ENCODE measurements around the gene TCF4.

The TCF4 gene

DNA sequence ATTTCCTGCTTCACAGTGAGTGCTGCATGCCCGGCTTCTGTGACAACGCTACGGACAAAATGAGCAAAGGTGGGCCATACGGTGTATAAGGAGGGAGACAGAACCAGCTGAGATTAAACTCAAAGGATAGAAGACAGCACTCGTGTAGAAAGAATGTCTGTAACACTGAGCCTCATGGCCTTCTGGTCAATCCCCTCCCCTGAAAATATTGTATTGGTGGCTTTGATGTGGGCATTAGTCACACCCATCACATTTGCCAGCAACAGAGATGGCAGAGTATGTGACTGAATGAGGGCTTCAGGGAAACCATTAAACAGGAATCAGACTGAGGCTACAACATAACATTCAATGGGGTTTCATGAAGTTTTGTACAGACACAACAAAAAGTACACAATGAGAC is 341.0 kb downstream of the TCF4 start:
- CTCF ChIA-PET = no interaction called here
- POLR2A ChIA-PET = no interaction called here
- H3K27ac ChIP-seq (ENCODE audit: extremely low read depth, low read depth, low read length) = no peak overlapping the region
- H3K4me3 ChIP-seq (ENCODE audit: low read depth, low read length) = no peak overlapping the region
- H3K4me1 ChIP-seq (ENCODE audit: control insufficient read depth, insufficient read depth, low read length) = peaks cover 22% of the 10 kb centered on the region
- no peaks in the 10 kb centered on the region for H3K36me3 ChIP-seq (ENCODE audit: control insufficient read depth in 2 of 2, insufficient read depth in 1 of 2, low read length in 2 of 2)
- no peaks in the 10 kb centered on the region for H3K9me3 ChIP-seq (ENCODE audit: control insufficient read depth, insufficient read depth, low read depth, low read length)
- TF ChIP-seq ZNF292 (tag by site-specific recombination; IDR thresholded peaks at IDR 0.05; ENCODE audit: borderline replicate concordance, low read depth) (no peak), SP7 (tag by site-specific recombination; IDR thresholded peaks at IDR 0.05) (no peak), ZBTB21 (tag by site-specific recombination; IDR thresholded peaks at IDR 0.05) (no peak), ZBTB8A (tag by site-specific recombination; IDR thresholded peaks at IDR 0.05) (no peak), ZNF132 (tag by site-specific recombination; IDR thresholded peaks at IDR 0.05; ENCODE audit: borderline replicate concordance) (no peak), KLF17 (tag by site-specific recombination; IDR thresholded peaks at IDR 0.05) (no peak), ZNF747 (tag by site-specific recombination; IDR thresholded peaks at IDR 0.05) (no peak), ZNF544 (tag by site-specific recombination; IDR thresholded peaks at IDR 0.05) (no peak), ZNF121 (tag by site-specific recombination; IDR thresholded peaks at IDR 0.05) (no peak), ZNF639 (tag by site-specific recombination; IDR thresholded peaks at IDR 0.05) (no peak), ZNF548 (tag by site-specific recombination; IDR thresholded peaks at IDR 0.05) (no peak), ZNF529 (tag by site-specific recombination; IDR thresholded peaks at IDR 0.05; ENCODE audit: insufficient replicate concordance) (no peak), ZNF311 (tag by site-specific recombination; IDR thresholded peaks at IDR 0.05; ENCODE audit: borderline replicate concordance) (no peak), ZNF23 (tag by site-specific recombination; IDR thresholded peaks at IDR 0.05; ENCODE audit: borderline replicate concordance) (no peak), ZNF174 (tag by site-specific recombination; IDR thresholded peaks at IDR 0.05) (no peak)

GRCh38 chr18:55246278-55246677 is 341.7 kb downstream of the TCF4 start:
- Histone ChIP-seq H3K9me3 (ENCODE audit: control insufficient read depth, insufficient read depth, low read depth, low read length) (no peaks in the 10 kb centered on the region), H3K36me3 (ENCODE audit: control insufficient read depth in 2 of 2, insufficient read depth in 1 of 2, low read length in 2 of 2) (no peaks in the 10 kb centered on the region), H3K4me1 (ENCODE audit: control insufficient read depth, insufficient read depth, low read length) (peaks cover 18% of the 10 kb centered on the region), H3K27ac (ENCODE audit: extremely low read depth, low read depth, low read length) (no peak overlapping the region), H3K4me3 (ENCODE audit: low read depth, low read length) (no peak overlapping the region)
- CTCF ChIA-PET = interaction anchor here (0.7 kb wide), 1 partner anchor 11 kb away, joined by 4 read pairs; no protein-coding TSS in a partner anchor
- TF ChIP-seq ZNF449 (tag by site-specific recombination; IDR thresholded peaks at IDR 0.05) (peak; percentile 49; the same call in 1 of the 2 replicates), ZNF596 (tag by site-specific recombination; IDR thresholded peaks at IDR 0.05) (no peak)
- POLR2A ChIA-PET = no interaction called here

DNA sequence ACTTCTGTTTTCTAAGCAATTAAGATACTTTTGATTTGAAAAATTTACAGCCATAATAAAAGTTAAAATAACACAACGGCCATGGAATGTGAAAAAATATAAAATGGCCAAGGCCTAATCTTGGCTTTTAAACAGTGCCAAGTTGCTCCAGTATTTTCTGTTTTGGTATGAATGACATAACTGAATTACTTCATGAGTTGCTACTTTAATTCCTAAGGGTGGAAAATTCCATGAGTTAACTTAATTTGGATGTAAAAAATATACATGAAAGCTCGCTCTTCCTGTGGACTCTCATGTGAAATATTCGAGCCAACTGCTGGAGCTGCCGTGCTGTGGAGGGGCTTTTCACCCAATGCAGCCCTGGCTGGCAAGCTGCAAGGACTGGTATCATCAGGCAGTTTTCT is 342.8 kb downstream of the TCF4 start:
- no peak overlapping the region for H3K27ac ChIP-seq (ENCODE audit: extremely low read depth, low read depth, low read length)
- H3K4me3 ChIP-seq (ENCODE audit: low read depth, low read length) = no peak overlapping the region
- no peaks in the 10 kb centered on the region for H3K36me3 ChIP-seq (ENCODE audit: control insufficient read depth in 2 of 2, insufficient read depth in 1 of 2, low read length in 2 of 2)
- H3K9me3 ChIP-seq (ENCODE audit: control insufficient read depth, insufficient read depth, low read depth, low read length) = no peaks in the 10 kb centered on the region
- ChIA-PET CTCF (interaction anchor here (0.6 to 3.2 kb wide), 4 partner anchors 11 to 275 kb away, joined by 3 to 19 read pairs (median 4); no protein-coding TSS in a partner anchor), POLR2A (no interaction called here)
- H3K4me1 ChIP-seq (ENCODE audit: control insufficient read depth, insufficient read depth, low read length) = peaks cover 22% of the 10 kb centered on the region
- TF ChIP-seq, protein P1, sequence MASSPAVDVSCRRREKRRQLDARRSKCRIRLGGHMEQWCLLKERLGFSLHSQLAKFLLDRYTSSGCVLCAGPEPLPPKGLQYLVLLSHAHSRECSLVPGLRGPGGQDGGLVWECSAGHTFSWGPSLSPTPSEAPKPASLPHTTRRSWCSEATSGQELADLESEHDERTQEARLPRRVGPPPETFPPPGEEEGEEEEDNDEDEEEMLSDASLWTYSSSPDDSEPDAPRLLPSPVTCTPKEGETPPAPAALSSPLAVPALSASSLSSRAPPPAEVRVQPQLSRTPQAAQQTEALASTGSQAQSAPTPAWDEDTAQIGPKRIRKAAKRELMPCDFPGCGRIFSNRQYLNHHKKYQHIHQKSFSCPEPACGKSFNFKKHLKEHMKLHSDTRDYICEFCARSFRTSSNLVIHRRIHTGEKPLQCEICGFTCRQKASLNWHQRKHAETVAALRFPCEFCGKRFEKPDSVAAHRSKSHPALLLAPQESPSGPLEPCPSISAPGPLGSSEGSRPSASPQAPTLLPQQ (tag by site-specific recombination; IDR thresholded peaks at IDR 0.05) = peak; percentile 61
- TF ChIP-seq TRIM28 (IDR thresholded peaks at IDR 0.05; ENCODE audit: borderline replicate concordance, low read length) = no peak
- no peak for TF ChIP-seq ZNF530 (tag by site-specific recombination; IDR thresholded peaks at IDR 0.05; ENCODE audit: low read depth)
- TF ChIP-seq ZNF792 (tag by site-specific recombination; IDR thresholded peaks at IDR 0.05) = no peak
- TF ChIP-seq ZNF518A (tag by site-specific recombination; conservative IDR thresholded peaks at IDR 0.05; ENCODE audit: low read depth) = no peak
